Lower lobe of right lung (tissue), 2 donors: ENCODE measurements around the gene PPIP5K2. TPM values are rescaled to one million over a fixed set of nuclear protein-coding genes. Genes with fewer than 3 reads are reported as not detected.

Source experiments
- ATAC-seq, 2 donors: fragments of 200-7000 bp; cut with Tn5 transposase; one replicate each; pipeline ENCODE4 v1.9.1; 2020 to 2022; ENCODE audit warnings: mild to moderate bottlenecking in 2 of 2, moderate library complexity in 2 of 2
- DNase-seq: peaks from one replicate; pipeline ENCODE4 v3.0.0-alpha.2; 2020
- H3K27ac ChIP-seq: fragments of 200-600 bp; one replicate; pipeline ENCODE4 v1.8.0; 2022
- H3K27me3 ChIP-seq: fragments of 200-600 bp; one replicate; pipeline ENCODE4 v1.8.0; 2022; ENCODE audit warnings: low read depth
- H3K36me3 ChIP-seq: fragments of 200-600 bp; one replicate; pipeline ENCODE4 v1.8.0; 2022; ENCODE audit warnings: mild to moderate bottlenecking
- H3K4me1 ChIP-seq: fragments of 200-600 bp; one replicate; pipeline ENCODE4 v1.8.0; 2022
- H3K4me3 ChIP-seq: fragments of 200-600 bp; one replicate; pipeline ENCODE4 v1.8.0; 2022; ENCODE audit warnings: mild to moderate bottlenecking
- H3K9me3 ChIP-seq: fragments of 200-600 bp; one replicate; pipeline ENCODE4 v1.8.0; 2022
- CTCF ChIP-seq: fragments of 200-600 bp; IDR thresholded peaks from one replicate; pipeline ENCODE4 v1.8.0; 2022; ENCODE audit warnings: antibody characterized with exemption, mild to moderate bottlenecking
- intact Hi-C: fragments of 100-400 bp; cut with DNase I; formaldehyde crosslinking; loops from one replicate; pipeline ENCODE4 v1.11.0; 2022
- total RNA-seq: library from RNA; stranded (reverse); fragmentation: NEBNext Ultra II Directional; extraction: Animal tissue kit (Norgen Biotek cat#: 25700); gene quantifications from one replicate; pipeline ENCODE4 v1.2.1, GENCODE V29; 2021
- donor health status: DM: no; HTN: yes; CAD: no; lungs with severe emphysema.

Gene PPIP5K2
- total RNA-seq, 1 donor from 2014 or later = 62.2 TPM

- intact Hi-C loops = no loop called here
- Histone ChIP-seq H3K4me3 (no peak overlapping the region), H3K4me1 (peaks cover 6% of the 10 kb centered on the region), H3K36me3 (peaks cover 14% of the 10 kb centered on the region), H3K9me3 (no peaks in the 10 kb centered on the region), H3K27ac (no peak overlapping the region), H3K27me3 (no peaks in the 10 kb centered on the region)
- TF ChIP-seq CTCF = no peak
- ATAC-seq = no peak
- no peak for DNase-seq
These were observed 86.9 kb downstream of the PPIP5K2 start for GRCh38 chr5:103207011-103207410.

- Histone ChIP-seq H3K4me3 (no peak overlapping the region), H3K27me3 (no peaks in the 10 kb centered on the region), H3K9me3 (no peaks in the 10 kb centered on the region), H3K27ac (no peak overlapping the region), H3K36me3 (peaks cover 10% of the 10 kb centered on the region), H3K4me1 (peaks cover 6% of the 10 kb centered on the region)
- DNase-seq (no peak), ATAC-seq (no peak)
- intact Hi-C loops = no loop called here
- no peak for TF ChIP-seq CTCF
These were observed 87.6 kb downstream of the PPIP5K2 start for GRCh38 chr5:103207653-103208052.

GRCh38 chr5:103208460-103208859 lies 88.4 kb downstream of the PPIP5K2 start:
- Histone ChIP-seq H3K27me3 (no peaks in the 10 kb centered on the region), H3K36me3 (peaks cover 10% of the 10 kb centered on the region), H3K4me3 (no peak overlapping the region), H3K27ac (no peak overlapping the region), H3K4me1 (peaks cover 6% of the 10 kb centered on the region), H3K9me3 (no peaks in the 10 kb centered on the region)
- no peak for ATAC-seq
- intact Hi-C loops = no loop called here
- no peak for TF ChIP-seq CTCF
- DNase-seq = no peak

- TF ChIP-seq CTCF = no peak
- intact Hi-C loops = no loop called here
- no peak overlapping the region for H3K27ac ChIP-seq
These were observed 89.0 kb downstream of the PPIP5K2 start for GRCh38 chr5:103209065-103209464.

GRCh38 chr5:103210952-103211351 lies 90.9 kb downstream of the PPIP5K2 start:
- ATAC-seq (no peak), DNase-seq (no peak)
- TF ChIP-seq CTCF = no peak
- intact Hi-C loops = no loop called here
- Histone ChIP-seq H3K9me3 (no peaks in the 10 kb centered on the region), H3K36me3 (peaks cover 10% of the 10 kb centered on the region), H3K27me3 (no peaks in the 10 kb centered on the region), H3K4me3 (no peak overlapping the region), H3K4me1 (peaks cover 6% of the 10 kb centered on the region), H3K27ac (no peak overlapping the region)

More at GRCh38 chr5:103209065-103209464, 89.0 kb downstream of the PPIP5K2 start:
- DNase-seq (no peak), ATAC-seq (no peak)
- Histone ChIP-seq H3K4me1 (peaks cover 6% of the 10 kb centered on the region), H3K9me3 (no peaks in the 10 kb centered on the region), H3K36me3 (peaks cover 10% of the 10 kb centered on the region), H3K4me3 (no peak overlapping the region), H3K27me3 (no peaks in the 10 kb centered on the region)
